HG02981 (cell line): ENCODE results near the gene BEGAIN.

ENCODE experiments used
- ATAC-seq: cut with Tn5 transposase; IDR thresholded peaks from one replicate; pipeline ENCODE4 v1.9.1; 2021; ENCODE audit warnings: mild to moderate bottlenecking, moderate library complexity; ENCODE audit not compliant: unreplicated experiment

Gene BEGAIN, protein sequence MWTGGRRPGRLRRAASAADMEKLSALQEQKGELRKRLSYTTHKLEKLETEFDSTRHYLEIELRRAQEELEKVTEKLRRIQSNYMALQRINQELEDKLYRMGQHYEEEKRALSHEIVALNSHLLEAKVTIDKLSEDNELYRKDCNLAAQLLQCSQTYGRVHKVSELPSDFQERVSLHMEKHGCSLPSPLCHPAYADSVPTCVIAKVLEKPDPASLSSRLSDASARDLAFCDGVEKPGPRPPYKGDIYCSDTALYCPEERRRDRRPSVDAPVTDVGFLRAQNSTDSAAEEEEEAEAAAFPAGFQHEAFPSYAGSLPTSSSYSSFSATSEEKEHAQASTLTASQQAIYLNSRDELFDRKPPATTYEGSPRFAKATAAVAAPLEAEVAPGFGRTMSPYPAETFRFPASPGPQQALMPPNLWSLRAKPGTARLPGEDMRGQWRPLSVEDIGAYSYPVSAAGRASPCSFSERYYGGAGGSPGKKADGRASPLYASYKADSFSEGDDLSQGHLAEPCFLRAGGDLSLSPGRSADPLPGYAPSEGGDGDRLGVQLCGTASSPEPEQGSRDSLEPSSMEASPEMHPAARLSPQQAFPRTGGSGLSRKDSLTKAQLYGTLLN

GRCh38 chr14:100587086-100587762 is at the start of gene BEGAIN:
Gene BEGAIN (minus strand): TSS chr14:100587417. CDS start chr14:100587290, 127 bp downstream.
- no peak for ATAC-seq

GRCh38 chr14:100636559-100636958 is 49.3 kb upstream of the BEGAIN start:
- ATAC-seq = no peak

- no peak for ATAC-seq
Measured at GRCh38 chr14:100634026-100634425, 46.8 kb upstream of the BEGAIN start.

- no peak for ATAC-seq
Measured at GRCh38 chr14:100633406-100633805, 46.2 kb upstream of the BEGAIN start.

DNA sequence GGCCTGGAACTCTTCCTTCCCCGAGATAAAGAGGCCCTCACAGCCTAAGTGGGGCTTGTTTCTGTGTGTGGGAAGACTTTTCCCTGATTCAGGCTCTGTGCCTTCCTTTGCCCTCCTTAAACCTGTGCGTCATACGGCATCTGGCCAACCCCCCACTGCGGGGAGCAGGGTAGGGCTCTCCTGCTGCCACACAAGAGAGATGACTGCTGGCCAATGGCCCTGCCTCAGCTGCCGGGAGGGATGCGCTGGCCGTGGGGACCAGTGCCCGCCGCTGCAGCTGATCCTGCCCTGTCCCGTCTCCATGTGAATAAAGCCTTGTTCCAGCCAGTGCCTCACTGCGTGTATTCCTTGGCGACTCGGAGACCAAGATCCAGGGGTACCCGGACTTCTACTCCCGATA is 42.5 kb upstream of the BEGAIN start:
- no peak for ATAC-seq

DNA sequence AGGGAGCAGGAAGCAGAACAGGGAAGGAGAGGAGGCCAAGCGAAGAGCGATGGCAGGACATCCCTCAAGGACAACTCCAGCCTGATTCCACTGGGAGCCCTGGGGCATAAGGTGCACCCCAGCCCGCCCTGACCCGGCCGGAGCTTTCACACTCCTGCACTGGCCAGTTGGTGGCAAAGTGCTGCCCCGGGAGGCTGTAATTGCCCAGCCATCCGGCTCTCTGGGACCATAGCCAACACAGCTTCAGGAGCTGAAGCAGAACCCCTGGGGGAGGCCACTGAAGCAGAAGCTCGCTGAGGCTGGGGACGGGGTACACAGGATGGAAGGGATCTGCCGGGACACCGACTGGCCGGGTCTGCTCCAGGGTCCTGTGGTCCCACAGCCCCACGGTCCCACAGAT is 41.9 kb upstream of the BEGAIN start:
- ATAC-seq = no peak

GRCh38 chr14:100628225-100628624 is 41.0 kb upstream of the BEGAIN start:
- no peak for ATAC-seq

DNA sequence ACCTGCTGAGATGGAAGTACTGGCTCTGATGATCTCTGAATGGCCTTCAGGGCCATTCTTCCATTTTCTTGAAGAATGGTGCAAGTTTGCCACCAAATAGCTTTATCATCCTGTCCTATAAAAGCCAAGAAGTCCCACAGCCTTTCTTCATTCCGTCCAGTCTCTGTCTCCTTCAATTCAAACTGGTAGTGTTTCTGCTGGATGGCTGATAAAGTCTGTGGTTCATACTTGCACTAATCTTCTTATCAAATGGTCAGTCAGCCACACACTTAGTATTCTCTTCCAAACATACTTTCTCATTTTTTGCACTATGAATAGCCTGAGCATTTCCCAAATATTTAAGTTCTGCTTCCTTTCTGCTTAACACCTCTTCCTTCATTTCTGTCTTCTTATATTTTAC is 39.4 kb upstream of the BEGAIN start:
- no peak for ATAC-seq

DNA sequence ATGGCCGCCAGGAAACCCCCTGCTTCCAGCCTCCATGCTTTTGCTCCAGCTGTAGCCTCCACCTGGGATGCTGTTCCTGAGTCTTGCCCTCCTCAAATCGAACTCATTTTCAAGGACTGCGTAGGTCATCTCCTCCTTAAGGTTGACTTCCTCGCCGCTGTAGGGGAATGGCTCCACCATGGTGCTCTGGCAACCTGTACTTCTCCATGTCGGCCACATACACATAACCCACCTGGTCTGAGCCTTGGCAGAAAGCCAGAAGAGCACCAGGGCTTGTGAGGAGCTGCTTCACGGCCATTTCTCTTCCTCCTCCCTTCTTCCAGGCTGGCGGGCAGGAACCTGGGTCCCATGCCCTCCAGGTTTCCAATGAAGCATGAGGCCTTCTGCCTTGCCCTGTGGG is 36.7 kb upstream of the BEGAIN start:
- ATAC-seq = no peak

DNA sequence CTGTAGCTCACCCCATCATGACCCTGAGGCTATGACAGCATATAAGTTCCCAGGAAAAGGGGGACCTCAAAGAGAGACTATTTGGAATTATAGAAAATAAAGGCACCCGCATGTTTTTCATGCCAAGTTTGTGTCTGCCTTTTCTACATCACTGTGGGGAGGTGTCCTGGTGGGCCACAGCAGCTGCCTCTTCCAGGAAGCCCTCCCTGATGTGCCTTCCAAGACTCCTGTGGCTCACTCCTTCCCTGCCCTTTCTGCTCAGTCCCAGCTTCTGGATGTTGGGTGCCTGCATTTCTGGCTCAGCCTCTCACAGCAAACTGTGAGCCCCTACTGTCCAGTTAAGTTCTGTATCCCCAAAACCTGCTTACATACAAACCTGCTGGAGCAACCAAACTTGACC is 36.3 kb upstream of the BEGAIN start:
- ATAC-seq = no peak

- ATAC-seq = no peak
Measured at GRCh38 chr14:100622708-100623485, 35.7 kb upstream of the BEGAIN start.

- ATAC-seq = no peak
Measured at GRCh38 chr14:100622224-100622623, 35.0 kb upstream of the BEGAIN start.

DNA sequence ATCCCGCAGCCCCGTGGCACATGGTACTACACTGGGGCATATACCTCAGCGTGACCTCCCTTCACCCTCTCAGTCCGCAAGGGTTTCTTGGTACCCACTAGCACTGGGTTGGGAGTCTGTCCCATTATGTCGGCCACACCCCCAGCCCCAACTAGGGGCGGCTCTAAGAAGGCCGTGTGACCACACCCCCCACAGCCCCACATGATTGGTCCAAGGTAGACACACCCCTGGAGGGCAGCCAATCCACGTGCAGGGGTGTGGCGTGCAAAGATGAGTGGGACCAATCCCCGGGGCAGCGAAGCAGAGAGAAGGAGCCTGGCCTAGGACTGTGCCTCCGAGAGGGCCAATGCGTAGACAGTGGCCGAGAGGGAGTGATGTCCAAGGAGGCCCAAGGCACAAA is 34.6 kb upstream of the BEGAIN start:
- ATAC-seq = no peak

- no peak for ATAC-seq
Measured at GRCh38 chr14:100620255-100621100, 33.3 kb upstream of the BEGAIN start.

- no peak for ATAC-seq
Measured at GRCh38 chr14:100619396-100620254, 32.4 kb upstream of the BEGAIN start.

DNA sequence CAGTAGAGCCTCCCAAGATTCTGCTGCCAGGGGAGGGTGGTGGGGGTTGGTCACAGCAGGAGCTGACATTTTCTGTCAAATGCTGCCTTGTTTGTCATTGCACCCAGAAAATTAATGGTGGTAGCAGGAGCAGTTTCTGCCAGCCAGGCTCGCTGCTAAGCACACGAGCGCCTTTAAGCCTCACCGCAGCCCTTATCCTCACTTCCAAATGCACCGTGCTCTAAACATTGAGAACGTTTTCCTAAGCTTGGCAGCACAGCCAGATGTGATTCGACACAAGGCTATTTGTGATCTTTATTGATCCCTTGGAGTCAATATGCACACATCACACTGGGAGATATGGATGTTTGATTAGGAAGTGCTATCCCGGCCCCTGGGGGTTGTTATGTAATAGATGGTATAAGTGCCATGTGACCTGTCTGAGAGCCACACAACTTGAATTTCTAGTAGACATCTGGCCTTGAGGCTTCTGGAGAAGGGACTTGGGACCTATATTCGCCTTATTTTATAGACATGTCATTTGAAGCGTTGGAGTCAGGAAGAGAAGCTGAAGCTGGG is 31.6 kb upstream of the BEGAIN start:
- ATAC-seq = no peak

GRCh38 chr14:100618318-100618693 is 31.1 kb upstream of the BEGAIN start:
- no peak for ATAC-seq

DNA sequence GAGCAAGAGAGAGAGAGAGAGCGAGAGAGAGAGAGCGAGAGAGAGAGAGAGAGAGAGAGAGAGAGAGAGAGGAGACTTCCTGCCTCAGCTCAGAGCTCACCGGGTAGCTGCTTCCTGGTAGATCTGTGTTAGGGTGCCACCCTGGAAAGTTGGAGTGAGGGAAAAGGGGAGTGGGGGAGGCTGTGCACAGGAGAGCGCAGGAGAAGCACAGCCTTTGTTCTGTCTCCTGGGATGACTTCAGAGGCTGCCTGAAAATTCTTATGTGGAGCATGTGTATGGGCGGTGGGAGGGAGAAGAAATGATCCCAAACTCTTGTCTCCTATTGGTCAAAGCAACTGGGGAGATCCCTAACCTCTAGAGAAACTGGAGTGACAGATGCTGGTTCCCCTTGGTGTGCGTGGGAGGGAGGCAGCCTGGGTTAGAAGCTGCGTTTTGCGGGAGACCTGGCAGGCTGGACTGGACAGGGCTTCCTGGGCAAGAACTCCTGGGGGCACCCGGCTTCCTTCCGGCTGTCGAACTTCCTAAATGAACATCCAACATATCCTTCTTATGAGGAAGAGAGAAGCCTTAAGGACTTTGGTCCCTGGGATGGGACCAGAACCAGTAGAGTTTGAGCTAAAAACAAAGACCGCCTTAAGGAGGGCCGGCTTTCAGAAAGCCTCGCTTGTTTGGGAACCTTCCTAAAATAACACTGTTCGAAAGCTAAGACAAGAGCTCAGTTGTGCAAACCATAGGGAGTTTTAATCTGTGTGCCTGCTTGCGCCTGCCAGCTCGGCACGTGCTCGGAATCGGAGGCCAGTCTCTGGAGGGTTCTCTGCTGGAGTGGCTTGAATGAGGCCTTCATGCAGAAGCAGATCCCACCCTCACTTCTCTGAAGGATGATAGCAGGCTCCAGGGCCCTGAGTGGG is 30.4 kb upstream of the BEGAIN start:
- no peak for ATAC-seq
